ENCODE data around the gene PPP1R8.

DNA sequence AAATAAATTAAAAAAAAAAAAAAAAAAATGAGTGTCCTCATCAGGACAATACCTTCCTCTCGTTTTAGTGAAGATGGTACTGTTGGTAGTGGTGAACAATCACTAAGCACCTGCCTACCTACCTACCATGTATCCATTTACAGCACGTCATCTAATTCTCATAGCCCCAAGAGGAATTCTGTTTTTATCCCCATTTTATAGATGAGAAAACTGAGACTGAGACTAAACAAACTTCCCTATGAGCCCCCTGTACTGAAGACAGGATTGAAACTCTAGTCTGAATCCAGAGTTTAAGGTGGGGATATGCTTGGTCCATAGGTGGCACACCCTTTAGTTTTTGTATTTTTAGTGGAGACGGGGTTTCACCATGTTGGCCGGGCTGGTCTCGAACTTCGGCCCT, 24.5 kb downstream of the PPP1R8 start:
- TF ChIP-seq CTCF (conservative IDR thresholded peaks at IDR 0.05 in 1 of 2, IDR thresholded peaks at IDR 0.05 in 1 of 2; ENCODE audit: low read depth in 1 of 2, low read length in 2 of 2), result no peak
- no peak for TF ChIP-seq EZH2 (IDR thresholded peaks at IDR 0.05; ENCODE audit: low read length, missing control alignments)
